SU-DHL-6 (cell line): ENCODE data around the gene UBA6.

Experiments used
- EZH2phosphoT487 ChIP-seq: fragments of 200-600 bp; sonication (generic), shearing (Covaris generic); conservative IDR thresholded peaks from 2 replicates; pipeline ENCODE4 v1.6.1; 2018; ENCODE audit warnings: mild to moderate bottlenecking, antibody characterized with exemption, low read length, moderate library complexity, mixed read lengths
- TF ChIP-seq, protein P1 (sequence below): fragments of 200-600 bp; sonication (generic); IDR thresholded peaks from one replicate; pipeline ENCODE4 v1.5.1; 2017; ENCODE audit warnings: antibody characterized with exemption, mild to moderate bottlenecking, low read length, moderate library complexity; ENCODE audit not compliant: insufficient read depth, poor library complexity, severe bottlenecking

DNA sequence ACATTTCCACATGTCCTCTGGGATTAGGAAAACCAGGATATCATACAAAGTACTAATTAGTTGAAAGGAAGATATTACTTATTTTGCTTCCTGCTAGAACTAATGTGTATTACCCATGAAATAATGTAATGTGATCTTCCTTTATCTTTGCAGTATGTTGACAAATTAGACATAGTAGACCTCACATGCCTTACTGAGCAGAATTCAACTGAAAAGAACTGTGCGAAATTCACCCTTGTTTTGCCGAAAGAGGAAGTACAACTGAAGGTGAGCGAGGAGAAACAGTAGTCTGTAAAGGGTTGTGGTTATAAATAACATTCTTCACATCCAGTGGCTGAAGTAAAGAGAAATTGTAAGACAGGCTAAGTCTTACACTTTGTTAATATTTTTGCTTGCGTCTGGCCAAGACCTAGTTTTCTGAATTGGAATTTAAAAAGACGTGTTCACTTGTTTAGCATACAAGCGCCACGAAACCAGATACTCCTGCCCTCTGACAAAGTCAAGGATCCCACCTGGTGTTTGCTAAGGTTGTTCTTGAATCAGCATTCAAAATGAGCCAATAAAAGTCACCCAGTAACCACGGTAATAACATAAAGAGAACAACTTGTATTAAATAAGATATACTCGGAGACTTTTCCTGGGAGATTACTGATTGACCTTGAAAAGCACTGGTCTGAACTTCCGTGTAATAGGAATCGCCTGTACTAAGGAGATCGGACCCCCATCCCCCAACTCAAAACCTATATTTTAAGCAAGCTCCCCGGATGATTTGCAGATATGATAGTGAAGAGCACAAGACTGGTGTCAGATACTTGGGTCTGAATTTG, 125.5 kb downstream of the UBA6 start:
- TF ChIP-seq, protein P1, sequence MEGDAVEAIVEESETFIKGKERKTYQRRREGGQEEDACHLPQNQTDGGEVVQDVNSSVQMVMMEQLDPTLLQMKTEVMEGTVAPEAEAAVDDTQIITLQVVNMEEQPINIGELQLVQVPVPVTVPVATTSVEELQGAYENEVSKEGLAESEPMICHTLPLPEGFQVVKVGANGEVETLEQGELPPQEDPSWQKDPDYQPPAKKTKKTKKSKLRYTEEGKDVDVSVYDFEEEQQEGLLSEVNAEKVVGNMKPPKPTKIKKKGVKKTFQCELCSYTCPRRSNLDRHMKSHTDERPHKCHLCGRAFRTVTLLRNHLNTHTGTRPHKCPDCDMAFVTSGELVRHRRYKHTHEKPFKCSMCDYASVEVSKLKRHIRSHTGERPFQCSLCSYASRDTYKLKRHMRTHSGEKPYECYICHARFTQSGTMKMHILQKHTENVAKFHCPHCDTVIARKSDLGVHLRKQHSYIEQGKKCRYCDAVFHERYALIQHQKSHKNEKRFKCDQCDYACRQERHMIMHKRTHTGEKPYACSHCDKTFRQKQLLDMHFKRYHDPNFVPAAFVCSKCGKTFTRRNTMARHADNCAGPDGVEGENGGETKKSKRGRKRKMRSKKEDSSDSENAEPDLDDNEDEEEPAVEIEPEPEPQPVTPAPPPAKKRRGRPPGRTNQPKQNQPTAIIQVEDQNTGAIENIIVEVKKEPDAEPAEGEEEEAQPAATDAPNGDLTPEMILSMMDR: no peak
- TF ChIP-seq EZH2phosphoT487: no peak
